Fibroblast of villous mesenchyme (primary cell): ENCODE measurements around the gene FEM1C. TPM values are rescaled to one million over a fixed set of nuclear protein-coding genes. Genes with fewer than 3 reads are reported as not detected.

Experiments
- DNase-seq: peaks from one replicate; pipeline ENCODE4 v3.0.0-alpha.2; 2010; ENCODE audit warnings: low read depth
- H3K4me3 ChIP-seq: 2 replicates; pipeline ENCODE4 v1.5.1; 2011; ENCODE audit warnings: low read depth, mild to moderate bottlenecking, low read length
- CTCF ChIP-seq: IDR thresholded peaks from 2 replicates; pipeline ENCODE4 v1.5.1; 2012; ENCODE audit warnings: low read depth, mild to moderate bottlenecking, low read length; ENCODE audit not compliant: insufficient read depth
- total RNA-seq: library from RNA; depleted of rRNA; stranded (reverse); fragments of >200 nt; gene quantifications from 2 replicates; pipeline ENCODE4 v1.2.3, GENCODE V29; 2012

Gene FEM1C
- total RNA-seq, 1 donor = 17.3 TPM

GRCh38 chr5:115500225-115500624 lies 44.4 kb downstream of the FEM1C start:
- H3K4me3 ChIP-seq = no peak overlapping the region
- TF ChIP-seq CTCF = no peak
- DNase-seq = no peak

DNA sequence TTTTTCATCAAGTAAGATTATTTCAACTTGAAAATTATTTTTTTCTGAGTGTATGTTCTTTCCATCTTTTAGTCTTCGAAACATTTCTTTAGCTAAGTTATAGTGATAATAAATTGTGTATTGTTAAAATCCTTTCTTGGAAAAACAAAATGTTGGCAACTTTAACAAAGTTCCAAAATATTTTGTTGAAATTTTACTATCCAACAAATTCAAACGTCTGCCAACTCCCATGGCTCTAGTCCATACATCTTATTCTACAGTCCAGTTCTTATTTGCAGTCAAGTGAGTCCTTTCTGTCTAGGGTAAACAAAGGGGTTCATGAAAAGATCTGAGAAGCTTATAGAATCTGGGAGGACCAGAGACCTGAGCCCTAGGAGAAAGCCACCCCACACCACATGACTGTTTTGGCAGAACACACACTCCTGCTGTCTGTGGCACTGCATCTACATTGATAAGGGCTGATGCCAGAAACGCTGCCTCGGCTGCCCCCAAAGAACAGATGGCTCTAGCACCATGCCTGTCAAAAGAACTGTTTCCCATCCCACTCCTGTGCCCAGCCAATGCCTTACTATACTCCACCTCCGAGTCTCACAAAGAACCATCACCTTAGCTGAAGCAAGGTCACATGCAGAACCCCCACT lies 47.5 kb downstream of the FEM1C start:
- TF ChIP-seq CTCF = no peak
- no peak overlapping the region for H3K4me3 ChIP-seq
- DNase-seq = no peak

- H3K4me3 ChIP-seq = no peak overlapping the region
- DNase-seq = no peak
- no peak for TF ChIP-seq CTCF
Measured at GRCh38 chr5:115494570-115495289, 49.8 kb downstream of the FEM1C start.

DNA sequence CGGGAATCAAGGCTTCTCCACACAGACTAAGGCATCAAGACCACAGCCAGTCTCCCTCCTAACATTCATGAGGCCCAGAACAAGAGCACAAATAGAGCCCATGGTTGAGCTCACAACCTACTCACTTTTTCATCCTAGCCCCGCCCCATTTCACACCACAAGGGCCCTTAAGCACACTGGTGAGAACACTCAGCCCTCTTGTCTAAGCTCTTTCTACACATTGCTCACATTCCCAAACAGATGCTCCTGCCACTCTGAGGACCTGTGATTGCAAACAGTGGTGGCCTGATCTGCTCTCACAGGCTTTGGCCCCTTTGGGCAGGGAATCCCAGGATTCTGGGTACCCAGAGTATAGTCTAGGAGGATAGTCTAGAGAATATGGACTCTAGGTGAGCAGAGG lies 54.0 kb downstream of the FEM1C start:
- TF ChIP-seq CTCF = no peak
- no peak for DNase-seq
- H3K4me3 ChIP-seq = no peak overlapping the region

GRCh38 chr5:115489733-115490132 lies 54.8 kb downstream of the FEM1C start:
- DNase-seq = no peak
- no peak overlapping the region for H3K4me3 ChIP-seq
- TF ChIP-seq CTCF = no peak

DNA sequence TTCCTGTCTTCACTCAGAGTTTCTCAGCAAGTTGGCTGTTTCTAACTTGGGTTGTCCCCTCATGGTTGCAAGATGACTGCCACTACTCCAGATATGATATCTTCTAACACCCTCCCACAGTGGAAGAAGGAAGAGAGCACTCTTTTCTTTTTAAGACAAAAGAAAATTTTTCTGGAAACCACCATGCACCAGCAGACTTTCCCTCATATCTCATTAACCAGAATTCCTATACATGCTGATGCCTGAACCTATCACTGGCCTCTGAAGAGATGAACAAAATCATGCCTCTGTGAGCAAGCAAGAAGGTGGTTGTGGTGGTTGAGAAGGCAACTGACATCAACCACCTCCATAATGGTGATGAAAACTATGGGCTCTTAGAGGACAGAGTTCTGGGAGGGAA lies 56.8 kb downstream of the FEM1C start:
- TF ChIP-seq CTCF = no peak
- no peak overlapping the region for H3K4me3 ChIP-seq
- DNase-seq = no peak
